C4-2B (cell line): ENCODE results near the gene LMOD3.

Experiments
- H3K27ac ChIP-seq: fragments of 450-650 bp; 2 replicates; pipeline ENCODE4 v1.5.1; 2017
- ZFX ChIP-seq: fragments of 450-650 bp; IDR thresholded peaks from 2 replicates; pipeline ENCODE4 v1.6.1; 2017
- TF ChIP-seq, protein P1 (sequence below): fragments of 450-650 bp; conservative IDR thresholded peaks from 2 replicates; pipeline ENCODE4 v1.5.1; 2017; ENCODE audit warnings: mild to moderate bottlenecking

Gene LMOD3

DNA sequence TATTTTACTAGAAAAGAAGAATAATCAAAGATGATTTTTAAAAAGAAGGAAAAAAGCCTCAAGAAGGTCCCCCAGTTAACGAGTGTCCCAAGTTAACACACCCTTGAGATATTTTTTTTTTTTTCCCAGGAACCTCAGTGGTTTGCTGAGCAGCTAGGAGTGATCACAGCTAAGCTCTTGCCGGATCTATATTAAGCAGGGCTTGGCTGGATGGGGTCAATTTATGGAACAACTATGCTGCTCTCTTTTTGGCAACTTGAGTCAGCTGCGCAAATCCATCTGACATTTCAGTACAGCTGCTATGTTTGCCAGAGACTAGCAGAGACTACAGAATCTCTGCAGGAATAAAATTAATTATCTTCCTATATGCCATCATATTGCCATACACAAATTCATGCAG lies at the start of gene LMOD3:
Gene LMOD3, minus strand, starts transcription at position 193 of the 400 bp plus-strand sequence. CDS start 209 bp downstream, outside the sequence.
- no peak within 1 kb of the TSS for H3K27ac ChIP-seq
- TF ChIP-seq, protein P1, sequence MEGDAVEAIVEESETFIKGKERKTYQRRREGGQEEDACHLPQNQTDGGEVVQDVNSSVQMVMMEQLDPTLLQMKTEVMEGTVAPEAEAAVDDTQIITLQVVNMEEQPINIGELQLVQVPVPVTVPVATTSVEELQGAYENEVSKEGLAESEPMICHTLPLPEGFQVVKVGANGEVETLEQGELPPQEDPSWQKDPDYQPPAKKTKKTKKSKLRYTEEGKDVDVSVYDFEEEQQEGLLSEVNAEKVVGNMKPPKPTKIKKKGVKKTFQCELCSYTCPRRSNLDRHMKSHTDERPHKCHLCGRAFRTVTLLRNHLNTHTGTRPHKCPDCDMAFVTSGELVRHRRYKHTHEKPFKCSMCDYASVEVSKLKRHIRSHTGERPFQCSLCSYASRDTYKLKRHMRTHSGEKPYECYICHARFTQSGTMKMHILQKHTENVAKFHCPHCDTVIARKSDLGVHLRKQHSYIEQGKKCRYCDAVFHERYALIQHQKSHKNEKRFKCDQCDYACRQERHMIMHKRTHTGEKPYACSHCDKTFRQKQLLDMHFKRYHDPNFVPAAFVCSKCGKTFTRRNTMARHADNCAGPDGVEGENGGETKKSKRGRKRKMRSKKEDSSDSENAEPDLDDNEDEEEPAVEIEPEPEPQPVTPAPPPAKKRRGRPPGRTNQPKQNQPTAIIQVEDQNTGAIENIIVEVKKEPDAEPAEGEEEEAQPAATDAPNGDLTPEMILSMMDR: no peak
- TF ChIP-seq ZFX: no peak

DNA sequence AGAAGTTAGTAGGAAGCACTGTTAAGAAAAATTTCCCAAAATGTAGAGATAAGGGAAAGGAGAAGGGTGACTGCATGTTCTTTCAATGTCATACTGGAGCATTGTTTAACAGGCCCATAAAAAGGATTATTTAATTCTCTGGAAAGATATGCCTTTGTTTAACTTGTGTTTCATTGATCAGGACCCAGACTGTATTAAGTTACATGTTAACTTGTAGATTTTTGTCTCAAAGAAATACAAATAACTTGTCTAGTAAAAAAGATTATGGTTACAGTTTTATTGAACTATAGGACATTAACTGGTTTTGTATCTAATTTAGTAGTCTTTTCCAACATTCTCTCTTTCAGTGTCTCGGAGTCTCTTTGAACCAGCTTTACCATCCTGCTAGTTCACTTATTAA lies 49.7 kb upstream of the LMOD3 start:
- TF ChIP-seq, protein P1: no peak
- TF ChIP-seq ZFX: no peak
- H3K27ac ChIP-seq: peak overlapping the region; percentile 31; the same call in 1 of the 2 replicates

DNA sequence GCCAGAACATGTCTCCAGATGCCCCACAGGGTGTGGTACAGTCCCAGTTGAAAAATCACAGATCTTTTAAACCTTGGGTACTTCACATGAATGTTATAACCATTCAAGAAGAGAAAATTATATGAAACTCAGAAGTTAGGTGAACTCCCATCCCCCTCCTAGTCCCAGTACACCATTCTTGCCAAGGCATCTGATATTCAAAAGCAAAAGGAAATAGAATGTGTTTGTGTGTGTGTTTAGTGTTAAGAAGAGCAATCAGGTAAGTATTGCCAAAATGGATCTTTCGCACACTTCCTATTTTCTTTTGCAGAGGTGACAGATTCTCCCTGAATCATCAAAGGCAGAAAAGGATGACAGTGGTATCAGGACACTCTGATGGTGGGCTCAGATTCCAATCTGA lies 44.1 kb upstream of the LMOD3 start:
- TF ChIP-seq, protein P1: no peak
- TF ChIP-seq ZFX: no peak
- no peak overlapping the region for H3K27ac ChIP-seq

DNA sequence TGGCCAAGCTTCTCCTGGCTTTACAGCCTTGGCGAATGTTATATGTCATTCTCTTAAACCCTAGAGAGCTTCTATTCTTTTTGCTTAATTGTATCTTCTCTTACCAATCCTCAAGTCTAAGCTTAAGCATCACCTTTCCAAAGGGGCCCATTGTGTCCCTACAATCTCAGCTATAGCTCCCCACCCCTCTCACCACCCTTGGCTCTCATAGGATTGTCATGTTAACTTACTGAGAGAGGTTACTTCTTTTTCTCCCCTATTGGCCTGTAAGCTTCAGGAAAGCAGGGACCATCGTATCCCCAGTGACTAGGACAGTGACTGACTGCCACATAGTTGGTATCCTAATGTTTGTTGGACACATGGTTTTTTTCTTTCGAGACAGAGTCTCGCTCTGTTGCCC lies 43.3 kb upstream of the LMOD3 start:
- TF ChIP-seq ZFX: no peak

DNA sequence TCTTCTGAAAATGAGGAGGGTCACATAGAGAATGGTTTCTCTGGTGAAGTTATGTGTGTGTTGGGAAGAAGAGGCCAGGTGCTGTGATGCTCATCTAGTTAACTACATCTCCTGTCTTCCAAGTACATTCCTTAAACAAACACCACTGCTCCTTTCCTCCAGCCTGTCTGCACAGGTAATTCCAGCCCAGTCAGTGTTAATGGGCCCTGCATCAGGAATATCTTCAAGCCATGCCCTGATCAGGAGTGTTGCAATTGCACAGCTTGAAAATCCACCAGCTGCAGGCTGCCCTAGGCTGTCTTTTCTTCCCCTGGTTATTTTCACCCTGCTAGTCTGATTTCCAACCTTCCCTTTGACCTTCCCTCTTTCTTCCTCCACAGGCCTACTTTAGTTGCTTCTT lies 41.9 kb upstream of the LMOD3 start:
- H3K27ac ChIP-seq: no peak overlapping the region
- TF ChIP-seq, protein P1: no peak
- TF ChIP-seq ZFX: no peak

More for the DNA sequence above, 43.3 kb upstream of the LMOD3 start:
- H3K27ac ChIP-seq: no peak overlapping the region

DNA sequence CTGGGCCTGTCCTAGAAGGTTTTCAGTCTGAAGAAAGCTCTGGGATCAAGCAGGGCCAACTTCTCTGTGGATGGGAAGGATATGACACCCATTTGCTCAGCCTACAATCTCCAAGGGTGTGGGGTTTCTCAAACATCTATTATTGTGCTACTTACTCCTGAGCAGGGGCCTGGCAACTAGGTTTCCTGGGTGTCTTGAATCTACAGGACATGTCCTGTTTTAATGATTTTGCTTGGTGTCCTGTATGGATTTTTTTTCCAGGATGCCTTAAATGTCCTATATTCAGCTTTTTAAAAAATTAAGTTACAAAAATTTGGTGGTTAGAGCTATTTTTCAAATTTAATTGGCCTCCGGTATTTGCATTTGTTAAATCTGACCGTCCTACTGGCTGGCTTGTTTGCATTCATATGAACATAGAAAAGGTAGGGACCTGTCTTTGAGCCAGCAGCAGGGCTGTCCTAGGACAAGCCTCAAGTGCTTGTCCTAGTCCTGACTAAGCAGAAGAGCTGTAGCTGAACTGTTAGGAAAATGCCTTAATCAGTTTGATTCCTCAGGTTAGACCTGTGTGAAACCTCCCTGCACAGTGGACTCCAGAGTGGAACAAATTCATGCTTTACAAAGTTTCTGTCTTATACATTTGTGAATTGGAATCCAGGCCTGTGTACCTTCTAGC lies 40.0 kb upstream of the LMOD3 start:
- no peak for TF ChIP-seq ZFX
- TF ChIP-seq, protein P1: no peak
- H3K27ac ChIP-seq: no peak overlapping the region

DNA sequence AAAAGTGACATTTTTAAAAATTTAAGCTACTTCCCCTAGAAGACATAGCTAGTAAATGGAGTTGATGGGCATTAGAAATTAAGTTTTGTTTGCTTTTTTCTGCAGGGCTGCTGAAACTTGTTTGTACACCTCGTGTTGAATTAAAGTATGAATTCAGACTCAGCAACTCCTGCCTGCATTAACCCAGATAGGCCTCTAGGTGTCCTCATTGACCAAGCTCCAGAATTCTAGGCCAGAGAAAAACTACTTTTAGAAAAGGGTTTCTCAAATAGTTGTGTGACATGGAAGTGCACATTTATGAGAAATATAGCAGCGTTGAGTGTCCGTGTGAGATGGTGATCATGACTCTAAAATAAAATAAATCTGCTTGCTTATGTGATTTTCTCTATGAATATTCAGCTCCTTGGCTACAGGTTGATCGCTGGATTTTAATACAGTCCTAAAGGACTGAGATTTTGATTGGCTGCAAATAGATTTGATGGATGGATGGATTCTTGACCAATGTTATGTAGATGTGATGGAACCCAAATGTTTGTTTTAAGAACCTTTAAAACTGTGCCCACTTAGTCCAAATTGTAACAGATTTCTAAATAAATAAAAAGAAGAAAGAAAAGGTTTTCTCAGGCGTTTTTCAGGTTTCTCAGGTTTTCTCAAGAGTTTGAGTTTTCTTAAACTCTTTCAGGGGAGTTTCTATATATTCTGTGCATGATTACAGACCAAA lies 39.4 kb upstream of the LMOD3 start:
- TF ChIP-seq ZFX: no peak
- TF ChIP-seq, protein P1: peak; percentile 91
- H3K27ac ChIP-seq: no peak overlapping the region

DNA sequence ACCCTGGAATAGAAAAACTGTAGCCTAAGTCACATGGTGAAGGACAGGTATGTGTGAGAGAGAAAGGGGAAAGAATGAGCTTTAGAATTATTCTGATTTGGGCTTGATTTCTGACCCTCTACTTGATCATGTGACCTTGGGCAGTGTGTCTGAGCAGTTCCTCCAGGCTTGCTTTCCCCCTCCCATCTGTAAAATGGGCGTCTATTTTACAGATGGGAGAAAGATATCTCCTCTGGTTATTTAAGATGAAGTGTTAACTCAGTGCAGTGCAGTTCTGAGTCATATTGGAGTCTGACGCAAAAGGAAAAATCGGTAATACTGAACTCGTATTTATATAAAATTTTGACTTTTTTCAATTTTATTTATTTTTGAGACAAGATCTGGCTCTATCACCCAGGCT lies 38.1 kb upstream of the LMOD3 start:
- TF ChIP-seq, protein P1: no peak
- TF ChIP-seq ZFX: no peak
- no peak overlapping the region for H3K27ac ChIP-seq
